NCI-H2029 (cell line): ENCODE measurements around the gene AP5M1.
A peak's percentile ranks its signal among the peaks of the same experiment; 100 is the strongest.
"Not testable (repeated sequence)": the region's sequence is repeated elsewhere in the genome, so short reads cannot be mapped to it uniquely, and the experiment has no call there.

Experiments
- DNase-seq: peaks from one replicate; lab custom pipeline; 2025; lab: John Stamatoyannopoulos, UW

The AP5M1 gene

DNA sequence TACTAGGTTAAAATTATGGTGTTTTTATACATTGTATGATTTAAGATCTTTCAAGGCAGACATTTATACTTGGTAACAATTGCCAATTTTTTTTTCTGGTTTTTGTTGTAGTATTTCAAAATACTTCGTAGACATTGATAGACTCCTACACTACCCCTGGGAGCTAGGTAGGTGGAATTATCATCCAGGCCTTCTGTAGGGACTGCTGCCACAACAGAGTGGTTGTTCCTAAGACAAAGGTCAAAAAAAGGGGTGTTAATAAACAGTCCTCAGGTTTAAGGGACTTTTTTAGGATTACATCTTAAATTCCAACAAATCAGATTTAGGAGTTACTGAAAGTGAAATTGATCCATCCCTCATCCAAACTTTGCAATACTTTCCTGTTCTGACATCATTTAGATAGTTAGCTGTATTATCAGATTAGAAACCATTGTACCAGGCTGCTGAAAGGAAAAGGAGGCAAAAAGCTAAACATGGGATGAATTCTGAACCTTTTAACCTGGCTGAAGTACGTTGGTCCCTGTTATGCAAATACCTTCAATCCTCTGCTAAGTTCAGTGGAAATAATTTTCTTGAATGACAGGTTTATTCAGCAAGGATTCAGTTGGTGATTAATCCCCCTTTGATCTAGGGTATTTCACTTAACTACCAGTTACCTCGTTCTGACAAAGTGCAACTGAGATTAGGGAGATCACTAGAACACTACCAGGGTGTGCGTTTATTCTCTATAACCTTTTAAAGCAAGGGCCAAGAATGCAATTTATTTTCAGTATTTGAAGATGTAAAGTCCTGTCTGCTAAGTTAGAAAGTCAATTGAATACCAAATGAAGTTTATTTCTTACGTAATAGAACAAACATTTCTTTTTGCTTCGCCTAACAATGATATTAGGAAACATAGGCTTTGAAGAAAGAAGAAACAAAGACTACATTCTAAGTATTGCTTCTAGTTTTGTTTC lies 23.2 kb downstream of the AP5M1 start:
- DNase-seq, result no peak

DNA sequence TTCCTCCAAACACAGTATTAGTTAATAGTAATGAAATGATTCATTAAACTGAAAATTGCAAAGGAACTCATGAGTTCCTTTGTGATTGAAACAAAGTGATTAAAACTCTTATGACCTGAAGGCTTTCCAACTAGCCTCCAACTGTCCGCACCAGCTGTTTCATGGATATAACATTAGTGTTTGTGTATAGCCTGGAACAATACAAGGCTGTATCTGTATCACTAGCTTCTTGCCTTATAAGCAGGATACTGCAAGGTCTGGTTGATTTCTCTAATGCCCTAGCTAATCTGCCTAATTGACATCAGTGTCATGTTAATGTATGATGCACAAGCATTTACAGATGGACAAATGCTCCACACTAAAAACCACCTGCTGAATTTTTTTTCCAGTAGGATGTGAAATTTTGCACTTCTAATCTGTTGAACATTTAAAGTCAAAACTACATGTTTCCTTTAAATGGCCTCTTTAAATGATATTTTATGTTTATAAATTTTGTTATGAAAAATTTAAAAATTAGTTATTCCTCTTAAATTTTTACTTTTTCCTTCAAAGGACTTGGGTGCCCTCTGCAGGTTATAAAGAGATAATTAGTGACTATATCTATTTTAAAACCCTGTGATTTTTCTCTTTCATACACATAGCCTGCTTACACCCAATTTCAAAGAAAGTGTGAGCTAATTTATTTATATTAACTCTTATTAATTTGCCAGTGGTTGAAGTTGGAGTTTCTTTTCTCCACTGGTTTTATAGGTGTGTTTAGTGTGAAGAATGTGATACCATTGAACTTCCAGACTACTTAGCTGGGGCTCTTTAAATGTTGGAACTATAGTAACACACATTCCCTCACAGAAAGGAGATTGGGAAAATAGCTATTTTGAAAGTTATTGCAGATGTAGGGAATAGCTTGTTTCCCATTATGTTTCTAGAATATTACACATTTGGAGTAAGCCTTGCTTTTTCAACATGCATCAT lies 25.4 kb downstream of the AP5M1 start:
- no peak for DNase-seq

DNA sequence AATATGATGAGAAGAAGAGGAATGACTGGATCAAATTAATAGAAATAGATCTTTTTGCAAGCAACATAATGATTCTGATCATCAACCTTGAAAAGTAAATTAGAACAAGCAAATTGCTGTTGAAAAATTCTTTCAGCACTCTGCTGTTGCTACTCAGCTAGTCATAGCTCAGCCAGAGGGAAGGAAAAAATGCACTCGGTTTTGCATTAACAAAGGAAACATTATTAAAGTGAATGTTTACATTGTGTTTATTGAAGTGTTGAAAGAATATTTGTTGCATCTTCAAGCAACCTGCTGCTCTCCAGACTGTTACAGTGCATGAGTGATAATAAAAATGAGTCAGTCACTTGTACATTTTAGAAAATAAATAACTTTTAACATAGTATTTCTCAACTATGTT lies 26.5 kb downstream of the AP5M1 start:
- no peak for DNase-seq

DNA sequence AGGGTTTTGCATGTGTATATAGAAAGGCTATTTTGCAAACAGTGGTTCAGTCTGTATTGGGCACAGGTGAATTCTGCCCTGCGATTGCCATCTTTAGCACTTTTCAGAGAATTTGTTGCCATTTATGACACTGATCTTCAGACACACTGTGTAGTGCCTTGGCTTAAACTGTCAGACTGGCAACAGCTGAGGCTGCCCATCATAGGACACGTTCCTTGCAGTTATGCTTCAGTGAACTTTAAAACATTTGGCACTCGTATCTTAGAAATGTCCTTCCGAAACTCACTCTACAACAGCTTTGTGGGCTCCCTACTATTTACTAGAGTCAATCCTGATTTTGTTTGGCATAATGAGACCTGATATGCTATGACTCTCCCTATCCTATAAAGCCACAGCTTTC lies 29.1 kb downstream of the AP5M1 start:
- no peak for DNase-seq

DNA sequence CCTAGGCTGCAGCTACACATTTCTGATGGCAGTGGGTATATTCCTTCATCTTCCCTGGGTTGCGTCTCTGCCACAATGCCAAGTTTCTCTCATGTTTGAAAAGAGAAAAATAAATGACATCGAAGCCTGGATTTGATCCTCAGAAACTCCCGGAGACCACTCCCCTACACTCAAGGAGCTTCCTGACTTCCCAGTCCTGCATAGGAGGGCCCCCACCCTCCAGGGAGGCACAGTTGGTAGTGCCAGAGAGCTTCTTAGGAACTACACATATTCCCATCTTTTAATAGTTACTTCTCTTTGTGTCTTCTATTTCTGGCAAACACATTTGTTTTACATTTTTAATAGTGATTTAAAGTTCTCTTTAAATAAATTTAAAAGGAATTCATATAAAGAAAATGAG lies 30.7 kb downstream of the AP5M1 start:
- DNase-seq, result no peak

DNA sequence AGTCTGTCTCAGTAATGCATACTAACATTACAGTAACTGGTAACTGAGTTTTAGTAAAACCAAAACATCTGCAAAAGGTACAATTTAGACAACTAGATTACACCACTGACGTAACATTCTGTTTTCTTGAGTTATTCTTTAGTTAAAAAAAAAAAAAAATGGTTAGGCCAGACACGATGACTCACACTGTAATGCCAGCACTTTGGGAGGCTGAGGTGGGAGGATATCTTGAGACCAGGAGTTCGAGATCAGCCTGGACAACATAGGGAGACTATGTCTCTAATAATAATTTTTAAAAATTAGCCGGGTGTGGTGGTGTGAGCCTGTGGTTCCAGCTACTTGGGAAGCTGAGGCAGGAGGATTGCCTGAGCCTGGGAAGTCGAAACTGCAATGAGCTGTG lies 34.1 kb downstream of the AP5M1 start:
- no peak for DNase-seq

DNA sequence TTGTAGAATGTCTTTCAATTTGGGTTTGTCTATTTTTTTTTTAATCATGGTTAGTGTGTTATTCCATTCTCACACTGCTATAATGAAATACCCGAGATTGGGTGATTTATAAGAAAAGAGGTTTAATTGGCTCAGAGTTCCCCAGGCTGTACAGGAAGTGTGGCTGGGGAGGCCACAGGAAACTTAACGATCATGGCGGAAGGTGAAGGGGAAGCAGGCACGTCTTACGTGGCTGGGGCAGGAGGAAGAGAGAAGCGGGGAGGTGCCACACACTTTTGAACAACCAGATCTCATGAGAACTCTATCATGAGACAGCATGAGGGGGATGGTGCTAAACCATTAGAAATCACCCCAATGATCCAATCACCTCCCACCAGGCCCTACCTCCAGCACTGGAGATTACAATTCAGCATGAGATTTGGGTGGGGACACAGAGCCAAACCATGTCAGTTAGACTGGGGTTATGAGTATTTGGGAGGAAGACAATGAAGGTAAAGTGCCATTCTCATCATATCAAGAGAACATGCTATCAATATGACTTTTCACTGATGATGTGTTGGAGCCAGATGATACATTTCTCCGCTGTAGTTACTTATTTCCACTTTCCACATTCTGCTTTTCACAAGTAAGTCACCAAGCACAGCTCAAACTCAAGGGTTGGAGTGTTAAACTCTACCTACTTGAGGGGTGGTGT lies 45.8 kb downstream of the AP5M1 start:
- no peak for DNase-seq

DNA sequence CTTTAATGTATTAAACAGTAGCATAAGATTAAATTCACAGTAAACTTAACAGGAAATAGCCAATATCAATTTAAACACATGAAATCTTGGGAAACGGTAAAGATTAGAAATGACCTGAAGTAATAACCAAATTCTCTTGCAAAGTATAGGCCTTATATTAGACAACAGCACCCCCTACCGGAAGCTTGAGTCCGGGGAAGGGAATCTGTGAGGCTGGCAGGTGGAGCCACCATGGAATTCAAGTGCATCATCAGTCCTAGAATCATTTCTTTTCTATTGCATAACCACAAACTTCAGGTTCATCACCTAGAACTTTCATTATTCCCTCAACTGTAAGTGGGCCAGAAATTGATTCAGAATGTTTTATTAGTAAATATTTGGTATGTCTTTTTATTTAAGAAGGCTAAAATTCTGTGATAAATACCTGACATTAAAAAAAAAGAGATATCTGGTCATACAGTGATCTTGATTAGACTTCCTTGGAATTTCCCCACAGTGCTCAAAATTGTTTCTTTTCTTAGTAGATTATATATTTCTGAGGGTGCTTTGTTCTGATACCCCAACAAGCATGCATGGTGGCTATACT lies 48.6 kb downstream of the AP5M1 start:
- peak; percentile 84 for DNase-seq

DNA sequence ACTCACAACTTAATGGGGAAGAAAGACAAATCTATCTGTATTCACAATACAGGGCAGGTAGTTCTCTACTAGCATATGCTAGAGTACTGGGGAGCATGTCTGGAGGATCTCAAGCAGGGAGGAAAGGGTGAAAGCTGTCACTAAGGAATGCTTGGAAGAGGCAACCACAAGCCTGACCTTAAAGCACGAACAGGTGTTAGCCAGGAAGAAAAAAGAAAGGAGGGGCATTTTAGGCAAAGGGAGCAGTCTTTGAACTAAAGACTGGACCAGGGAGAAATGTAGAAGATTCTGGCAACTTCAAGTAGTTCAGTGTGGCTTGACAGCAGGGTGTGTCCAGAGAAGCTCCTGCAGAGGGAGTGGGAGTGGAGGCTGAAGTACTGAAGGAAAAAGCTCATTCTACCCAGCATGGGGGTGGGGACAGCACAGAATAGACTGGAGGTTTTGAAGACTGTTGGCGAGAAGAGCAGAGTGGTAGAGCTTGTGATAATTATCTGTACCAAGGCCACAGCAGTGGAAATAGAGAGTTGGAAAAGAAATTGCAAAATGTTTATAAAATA lies 50.9 kb downstream of the AP5M1 start:
- DNase-seq, result no peak

DNA sequence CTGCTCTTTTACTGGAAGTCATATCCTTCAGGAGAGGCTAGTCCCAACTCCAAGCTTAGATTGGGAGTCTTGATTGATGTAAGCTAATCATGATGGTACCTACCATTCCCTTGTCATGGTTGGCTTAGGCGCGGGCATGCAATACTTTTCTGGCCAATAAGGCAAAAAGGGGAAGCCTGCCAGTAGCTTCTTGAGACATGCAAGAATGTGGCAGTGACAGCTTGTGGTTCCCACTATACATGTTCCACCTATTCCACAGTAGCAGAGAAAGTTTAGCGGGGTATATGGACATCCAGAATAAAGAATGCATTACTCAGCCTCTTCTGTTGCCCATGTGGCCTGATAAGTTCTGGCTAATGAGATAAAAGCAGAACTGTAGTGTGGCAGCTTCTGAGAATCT lies 55.0 kb downstream of the AP5M1 start:
- DNase-seq, result no peak

DNA sequence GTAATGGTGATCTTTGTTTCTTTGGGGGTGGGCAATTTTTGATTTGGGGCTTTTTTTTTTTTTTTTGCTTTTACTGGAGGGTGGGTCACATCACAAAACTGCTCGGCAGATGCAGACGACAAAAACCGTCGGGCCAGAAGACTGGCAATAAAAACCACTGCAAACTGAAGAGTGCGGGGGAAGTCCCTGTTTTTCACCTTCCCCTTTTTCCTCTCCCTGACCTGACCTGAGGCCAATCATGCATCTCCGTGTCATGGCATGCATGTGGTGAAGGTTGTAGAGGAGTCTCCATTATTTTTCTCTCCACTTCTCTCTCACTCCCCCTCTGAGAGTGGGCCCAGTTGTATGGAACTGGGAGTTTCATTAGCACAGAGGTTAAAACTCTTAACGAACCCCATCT lies 57.5 kb downstream of the AP5M1 start:
- no peak for DNase-seq

DNA sequence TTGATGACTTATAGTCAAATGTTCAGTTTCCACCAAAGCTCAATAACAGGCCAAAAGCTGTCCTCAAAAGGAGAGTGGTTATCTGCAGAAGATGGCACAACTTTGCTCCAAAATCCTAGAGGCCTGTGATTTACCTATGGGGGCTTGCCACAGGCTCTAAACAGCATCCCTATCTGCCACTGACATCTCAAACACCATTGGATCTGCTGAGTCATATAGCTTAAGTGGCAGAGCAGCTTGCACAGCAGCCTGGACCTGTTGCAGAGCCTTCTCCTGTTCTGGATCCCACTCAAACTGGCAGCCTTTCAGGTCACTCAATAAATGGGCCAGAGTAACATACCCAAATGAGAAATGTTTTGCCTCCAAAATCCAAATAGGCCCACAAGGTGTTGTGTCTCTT lies 61.1 kb downstream of the AP5M1 start:
- no peak for DNase-seq

DNA sequence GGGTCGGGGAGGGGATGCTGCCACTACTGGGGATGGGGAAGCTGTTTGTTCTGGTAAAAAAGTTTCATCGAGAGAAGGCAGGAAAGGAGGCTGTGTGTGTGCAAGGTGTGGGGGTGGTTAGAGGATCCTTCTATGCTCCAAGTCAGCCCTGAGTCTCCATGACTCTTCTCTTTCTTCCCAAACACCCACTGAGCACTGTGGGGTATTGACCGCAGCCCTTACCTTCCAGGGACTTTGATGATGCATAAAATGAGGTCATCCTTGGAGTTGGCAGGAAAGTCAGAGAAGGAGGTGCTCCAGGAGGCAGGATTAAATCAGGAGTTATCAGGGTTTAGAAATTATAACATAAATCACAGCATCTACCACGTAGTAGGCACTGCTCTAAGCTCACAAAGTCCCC lies 63.7 kb downstream of the AP5M1 start:
- not testable (repeated sequence) for DNase-seq

DNA sequence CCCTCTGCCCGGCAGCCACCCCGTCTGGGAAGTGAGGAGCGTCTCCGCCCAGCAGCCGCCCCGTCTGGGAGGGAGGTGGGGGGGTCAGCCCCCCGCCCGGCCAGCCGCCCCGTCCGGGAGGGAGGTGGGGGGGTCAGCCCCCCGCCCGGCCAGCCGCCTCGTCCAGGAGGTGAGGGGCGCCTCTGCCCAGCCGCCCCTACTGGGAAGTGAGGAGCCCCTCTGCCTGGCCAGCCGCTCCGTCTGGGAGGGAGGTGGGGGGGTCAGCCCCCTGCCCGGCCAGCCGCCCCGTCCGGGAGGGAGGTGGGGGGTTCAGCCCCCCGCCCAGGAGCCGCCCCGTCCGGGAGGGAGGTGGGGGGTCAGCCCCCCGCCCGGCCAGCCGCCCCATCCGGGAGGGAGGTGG lies 65.0 kb downstream of the AP5M1 start:
- DNase-seq, result not testable (repeated sequence)

DNA sequence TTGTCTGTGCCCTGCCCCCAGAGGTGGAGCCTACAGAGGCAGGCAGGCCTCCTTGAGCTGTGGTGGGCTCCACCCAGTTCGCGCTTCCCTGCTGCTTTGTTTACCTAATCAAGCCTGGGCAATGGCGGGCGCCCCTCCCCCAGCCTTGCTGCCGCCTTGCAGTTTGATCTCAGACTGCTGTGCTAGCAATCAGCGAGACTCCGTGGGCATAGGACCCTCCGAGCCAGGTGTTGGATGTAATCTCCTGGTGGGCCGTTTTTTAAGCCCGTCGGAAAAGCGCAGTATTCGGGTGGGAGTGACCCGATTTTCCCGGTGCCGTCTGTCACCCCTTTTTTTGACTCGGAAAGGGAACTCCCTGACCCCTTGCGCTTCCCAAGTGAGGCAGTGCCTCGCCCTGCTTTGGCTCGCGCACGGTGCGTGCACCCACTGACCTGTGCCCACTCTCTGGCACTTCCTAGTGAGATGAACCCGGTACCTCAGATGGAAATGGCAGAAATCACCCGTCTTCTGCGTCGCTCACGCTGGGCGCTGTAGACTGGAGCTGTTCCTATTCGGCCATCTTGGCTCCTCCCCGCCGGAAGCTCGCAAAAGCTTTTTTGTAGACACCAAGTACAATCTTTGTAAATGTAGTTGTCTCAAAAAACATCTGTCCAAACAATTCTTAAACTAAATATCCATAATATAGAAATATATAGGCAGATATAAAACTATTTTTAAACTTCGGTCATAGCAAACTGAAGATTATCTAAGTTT lies 75.0 kb downstream of the AP5M1 start:
- DNase-seq, result not testable (repeated sequence)

DNA sequence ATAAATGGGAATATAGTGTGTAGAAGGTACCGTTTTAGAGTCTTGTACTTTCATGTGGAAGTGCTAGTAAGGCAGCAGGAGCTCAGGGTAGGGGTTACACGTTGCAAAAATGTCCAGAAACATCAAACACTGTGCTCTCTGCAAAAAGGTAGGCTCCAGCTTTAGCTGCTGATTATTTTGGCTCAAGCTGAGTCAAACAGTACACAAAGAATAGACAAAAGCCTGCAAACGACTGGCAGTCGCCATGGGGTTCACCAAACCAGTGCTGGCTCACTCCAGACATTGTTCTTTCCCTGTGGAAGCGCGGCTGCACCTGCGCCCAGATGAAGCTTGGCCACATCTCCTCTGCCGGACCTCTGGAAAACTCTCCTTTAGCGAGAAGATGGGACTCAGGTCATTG lies 76.3 kb downstream of the AP5M1 start:
- DNase-seq, result peak; percentile 43

DNA sequence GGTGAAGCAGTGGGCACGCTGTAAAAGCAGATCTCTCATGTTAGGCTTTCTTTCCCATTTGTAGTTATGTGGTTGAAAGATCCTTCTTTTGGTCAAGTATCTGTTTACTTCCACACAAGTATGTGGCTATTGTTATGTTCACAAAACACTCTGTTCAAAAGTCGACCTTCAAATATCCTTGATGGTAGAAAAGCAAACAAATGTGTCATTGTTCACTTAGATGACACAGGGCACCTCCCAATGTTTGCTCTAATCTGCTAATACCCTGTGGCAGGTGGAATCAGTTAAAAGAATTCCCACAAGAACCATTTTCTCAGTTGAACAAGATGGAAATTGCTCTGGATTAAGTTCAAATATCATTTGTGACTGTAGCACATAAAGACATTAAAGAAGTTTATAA lies 78.0 kb downstream of the AP5M1 start:
- DNase-seq, result peak; percentile 88
